T-cell (primary cell): ENCODE data around the gene NSD1. TPM values are rescaled to one million over a fixed set of nuclear protein-coding genes. Genes with fewer than 3 reads are reported as not detected.
"Not testable (repeated sequence)": the region's sequence is repeated elsewhere in the genome, so short reads cannot be mapped to it uniquely, and the experiment has no call there.

ENCODE experiments used
- ATAC-seq, 4 experiments: fragments of 200-7000 bp in 3 of 4; fragments of 150-1000 bp in 1 of 4; cut with Tn5 transposase; replicated peaks in 1 of 4; 1 replicate in 3 of 4; 2 replicates in 1 of 4; pipeline ENCODE4 v1.10.0; 2021; ENCODE audit warnings: moderate library complexity in 3 of 4, mild to moderate bottlenecking in 2 of 4, moderate number of reproducible peaks in 1 of 4
- CTCF ChIA-PET, 2 donors: fragments of 300-600 bp; sonication (Branson Sonifier 250); formaldehyde crosslinking; loops; one replicate each; lab custom pipeline; 2022; ENCODE audit warnings: antibody characterized with exemption in 2 of 2; lab: Charles Lee
- POLR2A ChIA-PET, 2 donors: fragments of 300-600 bp; sonication (Branson Sonifier 250); formaldehyde crosslinking; loops; one replicate each; lab custom pipeline; 2022; ENCODE audit warnings: antibody characterized with exemption in 2 of 2; lab: Charles Lee
- DNase-seq, 35 experiments: peaks; one replicate each; pipeline versions ENCODE4 v3.0.0 to v3.0.0-alpha.2; 2013 to 2023
- H3K27ac ChIP-seq: one replicate; pipeline ENCODE4 v1.5.1; 2013; ENCODE audit warnings: low read length
- H3K27me3 ChIP-seq, 2 experiments: replicated peaks in 1 of 2; 1 replicate in 1 of 2; 2 replicates in 1 of 2; pipeline versions ENCODE4 v1.6.1 to v1.7.0; 2013; ENCODE audit warnings: low read length in 1 of 2, mixed read lengths in 1 of 2; ENCODE audit not compliant: control insufficient read depth in 2 of 2, insufficient read depth in 2 of 2; ENCODE audit errors: extremely low read depth in 1 of 2
- H3K36me3 ChIP-seq, 2 donors: 1 replicate in 1 of 2; 2 replicates in 1 of 2; pipeline versions ENCODE4 v1.6.1 to v1.7.0; 2013; ENCODE audit warnings: low read length in 1 of 2; ENCODE audit not compliant: control insufficient read depth in 2 of 2, insufficient read depth in 1 of 2; ENCODE audit errors: extremely low read depth in 1 of 2
- H3K4me1 ChIP-seq, 2 experiments: 1 replicate in 1 of 2; 2 replicates in 1 of 2; pipeline versions ENCODE4 v1.6.1 to v1.7.0; 2013; ENCODE audit warnings: low read length in 2 of 2, mixed read lengths in 1 of 2; ENCODE audit not compliant: insufficient read depth in 2 of 2, control insufficient read depth in 1 of 2; ENCODE audit errors: extremely low read depth in 1 of 2
- H3K4me3 ChIP-seq, 2 donors: 1 replicate in 1 of 2; 2 replicates in 1 of 2; pipeline versions ENCODE4 v1.5.1 to v1.7.0; 2013; ENCODE audit warnings: mild to moderate bottlenecking in 2 of 2, low read length in 1 of 2, moderate library complexity in 1 of 2; ENCODE audit not compliant: control insufficient read depth in 1 of 2; ENCODE audit errors: extremely low read depth in 1 of 2
- H3K9me3 ChIP-seq: 2 replicates; pipeline ENCODE4 v1.7.0; 2013
- H3K27ac Mint-ChIP-seq, 2 donors: one replicate each; pipeline ENCODE4 v1.8.0; 2020 to 2021; ENCODE audit warnings: mild to moderate bottlenecking in 2 of 2, mixed read lengths in 2 of 2
- H3K27me3 Mint-ChIP-seq, 2 donors: one replicate each; pipeline ENCODE4 v1.8.0; 2021 to 2022; ENCODE audit warnings: mixed read lengths in 2 of 2
- H3K36me3 Mint-ChIP-seq: one replicate; pipeline ENCODE4 v1.8.0; 2021; ENCODE audit warnings: mixed read lengths
- H3K4me1 Mint-ChIP-seq, 3 donors: one replicate each; pipeline ENCODE4 v1.8.0; 2020 to 2022; ENCODE audit warnings: mixed read lengths in 3 of 3, mild to moderate bottlenecking in 1 of 3
- H3K4me3 Mint-ChIP-seq, 3 donors: one replicate each; pipeline ENCODE4 v1.8.0; 2020 to 2022; ENCODE audit warnings: mild to moderate bottlenecking in 3 of 3, mixed read lengths in 3 of 3, moderate library complexity in 3 of 3
- H3K9me3 Mint-ChIP-seq, 3 donors: one replicate each; pipeline ENCODE4 v1.8.0; 2020 to 2022; ENCODE audit warnings: mixed read lengths in 3 of 3
- WGBS: methylation state at CpG from one replicate; pipeline ENCODE4 v1.1.5; 2013; ENCODE audit warnings: missing lambda C conversion rate; ENCODE audit not compliant: insufficient coverage; 5-methylcytosine and 5-hydroxymethylcytosine counted together
- total RNA-seq, 35 experiments: library from RNA in 6 of 35; stranded (reverse) in 6 of 35; fragments of 120-200 nt in 1 of 35; gene quantifications; one replicate each; pipeline versions ENCODE4 v1.2.1 to v1.2.4 and lab custom pipeline; 2013 to 2026

The NSD1 gene
- total RNA-seq, 5 donors from 2014 or later (not counting 1 experiment from before 2014, with no cell fraction given) = 89.5 to 113 (median 103) TPM

DNA sequence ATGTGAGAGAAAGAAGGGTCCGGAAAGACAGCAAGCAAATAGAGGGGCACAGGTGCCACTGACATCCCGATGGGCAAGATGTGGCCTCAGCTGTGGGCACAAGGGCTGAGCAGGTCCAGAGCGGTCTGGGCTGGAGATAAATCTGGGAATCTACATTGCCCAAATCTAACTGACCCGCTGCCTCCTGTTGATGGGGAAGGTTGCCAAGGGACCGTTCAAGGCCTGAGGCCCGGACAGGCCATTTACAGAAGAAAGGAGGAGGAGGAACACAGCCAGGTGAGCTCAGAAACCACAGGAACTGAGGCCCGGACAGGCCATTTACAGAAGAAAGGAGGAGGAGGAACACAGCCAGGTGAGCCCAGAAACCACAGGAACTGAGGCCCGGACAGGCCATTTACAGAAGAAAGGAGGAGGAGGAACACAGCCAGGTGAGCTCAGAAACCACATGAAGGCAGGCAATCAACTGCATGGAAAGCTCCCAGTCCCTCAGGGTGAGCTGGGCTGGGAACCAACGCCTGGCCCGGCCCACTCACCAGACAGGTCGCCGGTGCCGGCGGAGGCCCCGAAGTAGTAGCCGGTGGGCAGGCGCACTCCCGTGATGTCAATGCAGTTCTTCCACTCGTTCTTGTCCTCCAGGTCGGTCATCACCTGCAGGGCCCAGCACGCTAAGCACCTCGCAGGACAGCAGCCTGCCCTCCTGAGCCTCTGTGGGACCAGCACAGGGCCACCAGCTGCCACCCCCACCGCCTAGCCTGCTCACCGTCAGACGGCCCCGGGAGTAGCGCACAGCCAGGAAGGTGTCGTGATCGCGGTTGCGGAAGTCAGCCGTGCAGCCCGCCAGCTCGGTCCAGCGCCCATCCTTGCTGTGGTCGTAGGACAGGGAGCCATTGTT is 203.3 kb downstream of the NSD1 start:
- Mint-ChIP-seq H3K4me3 (no peak overlapping the region), H3K27me3 (no peaks in the 10 kb centered on the region), H3K4me1 (peaks cover 10 to 21% (median 19%) of the 10 kb centered on the region in 3 donors), H3K36me3 (peaks cover 47% of the 10 kb centered on the region), H3K9me3 (peaks cover 0 to 7% (median 0%) of the 10 kb centered on the region in 3 donors), H3K27ac (no peak overlapping the region)
- no peak for ATAC-seq
- Histone ChIP-seq H3K36me3 (peaks cover 34 to 84% of the 10 kb centered on the region in 2 donors), H3K4me3 (no peak overlapping the region), H3K9me3 (no peaks in the 10 kb centered on the region), H3K4me1 (peaks cover 0 to 18% of the 10 kb centered on the region in 2 experiments), H3K27ac (no peak overlapping the region), H3K27me3 (no peaks in the 10 kb centered on the region)
- no peak for DNase-seq
- CTCF ChIA-PET = no interaction called here
- 96% methylated on average over 31 of the region's 36 CpGs for WGBS
- POLR2A ChIA-PET = interaction anchor here in 1 of 2 donors (0.6 kb wide), 1 partner anchor 10 kb away, joined by 3 read pairs; no protein-coding TSS in a partner anchor

DNA sequence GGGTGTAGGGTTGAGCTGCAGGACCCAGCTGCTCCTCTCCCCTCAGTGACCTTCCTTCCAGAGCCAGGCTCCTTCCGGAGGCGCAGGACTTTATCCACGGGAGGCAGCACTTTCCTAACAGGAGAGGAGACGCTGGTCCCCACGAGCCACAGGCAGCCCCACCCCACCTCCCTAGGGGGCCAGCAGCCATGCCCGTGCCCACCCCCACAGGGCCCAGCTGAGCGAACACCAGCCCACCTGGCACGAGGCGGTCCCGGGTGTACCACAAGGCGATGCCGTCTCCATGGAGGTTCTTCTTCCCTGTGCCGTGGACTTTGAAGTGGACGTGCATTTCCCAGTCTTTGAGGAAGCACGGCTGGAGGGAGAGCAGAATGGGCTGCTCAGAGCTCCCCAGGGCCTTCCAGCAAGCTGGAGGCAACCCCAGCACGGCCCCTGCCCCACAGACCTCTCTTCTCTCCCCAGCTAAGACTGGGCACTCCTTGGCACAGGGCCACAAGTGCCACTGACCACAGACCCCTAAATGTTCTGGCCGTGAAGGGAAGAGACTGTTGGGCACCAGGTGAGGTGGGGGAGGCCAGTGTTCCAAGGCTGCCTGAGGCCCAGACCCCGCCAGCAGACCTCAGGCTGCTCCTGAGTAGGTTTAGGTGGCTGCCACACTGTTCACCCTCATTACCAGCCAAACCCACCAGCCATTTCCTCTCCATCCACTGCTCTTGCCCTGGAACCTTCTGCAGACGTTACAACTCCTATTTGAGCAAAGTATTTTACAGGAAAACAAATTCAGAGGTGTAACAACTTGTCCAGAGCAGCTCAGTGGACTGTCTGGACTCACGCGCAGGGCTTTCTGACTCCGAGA is 204.9 kb downstream of the NSD1 start:
- peaks cover 0 to 15% of the 10 kb centered on the region in 2 experiments for H3K4me1 ChIP-seq
- Mint-ChIP-seq H3K27me3 (no peaks in the 10 kb centered on the region), H3K9me3 (peaks cover 0 to 7% (median 0%) of the 10 kb centered on the region in 3 donors), H3K36me3 (peaks cover 49% of the 10 kb centered on the region), H3K4me1 (peaks cover 13 to 23% (median 23%) of the 10 kb centered on the region in 3 donors), H3K27ac (no peak overlapping the region), H3K4me3 (no peak overlapping the region)
- H3K4me3 ChIP-seq = no peak overlapping the region
- ChIA-PET POLR2A (interaction anchor here in 1 of 2 donors (0.5 kb wide), 1 partner anchor 18 kb away, joined by 3 read pairs; no protein-coding TSS in a partner anchor), CTCF (interaction anchor here in 1 of 2 donors (0.6 kb wide), 1 partner anchor 160 kb away, joined by 3 read pairs; no protein-coding TSS in a partner anchor)
- no peaks in the 10 kb centered on the region for H3K27me3 ChIP-seq
- DNase-seq (no peak), ATAC-seq (no peak)
- no peaks in the 10 kb centered on the region for H3K9me3 ChIP-seq
- peak overlapping the region; percentile 21 for H3K27ac ChIP-seq
- 95% methylated on average over 9 of the region's 22 CpGs for WGBS
- peaks cover 24 to 77% of the 10 kb centered on the region in 2 donors for H3K36me3 ChIP-seq

DNA sequence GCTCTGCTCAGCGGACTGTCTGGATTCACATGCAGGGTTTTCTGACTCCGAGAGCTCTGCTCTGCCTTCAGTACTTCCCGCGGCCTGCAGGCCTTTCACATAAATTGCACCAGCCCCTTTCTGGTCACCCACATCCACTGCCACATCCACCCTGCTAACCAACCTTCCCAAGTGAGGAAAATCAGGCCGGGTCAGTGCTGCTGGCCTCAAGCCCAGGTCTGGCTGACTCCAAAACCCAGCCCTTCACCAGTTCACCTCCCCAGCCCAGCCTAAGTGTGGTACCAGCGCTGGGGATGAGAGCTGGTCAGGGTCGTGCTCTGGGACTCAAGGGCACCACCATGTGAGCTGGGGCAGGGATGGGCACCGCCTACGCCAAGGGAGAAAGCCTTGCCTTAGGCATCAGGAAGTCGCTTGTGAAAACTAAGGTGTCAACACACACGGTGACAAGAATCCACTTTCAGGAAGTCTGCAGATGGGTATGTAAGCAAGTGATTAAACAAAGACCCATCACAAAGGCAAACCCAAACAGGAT is 205.6 kb downstream of the NSD1 start:
- peak in 1 of 35 experiments; percentile 17 for DNase-seq
- Histone ChIP-seq H3K4me1 (peaks cover 0 to 15% of the 10 kb centered on the region in 2 experiments), H3K27me3 (no peaks in the 10 kb centered on the region), H3K9me3 (no peaks in the 10 kb centered on the region), H3K36me3 (peaks cover 24 to 72% of the 10 kb centered on the region in 2 donors), H3K27ac (peak overlapping the region; percentile 21), H3K4me3 (no peak overlapping the region)
- peaks cover 0 to 7% (median 0%) of the 10 kb centered on the region in 3 donors for H3K9me3 Mint-ChIP-seq
- POLR2A ChIA-PET = no interaction called here
- peak overlapping the region in 1 of 2 donors; percentile 63 for H3K27ac Mint-ChIP-seq
- H3K36me3 Mint-ChIP-seq = peaks cover 46% of the 10 kb centered on the region
- H3K4me3 Mint-ChIP-seq = no peak overlapping the region
- CTCF ChIA-PET = interaction anchor here in 1 of 2 donors (0.6 kb wide), 1 partner anchor 159 kb away, joined by 3 read pairs; no protein-coding TSS in a partner anchor
- no peaks in the 10 kb centered on the region for H3K27me3 Mint-ChIP-seq
- H3K4me1 Mint-ChIP-seq = peaks cover 17 to 25% (median 23%) of the 10 kb centered on the region in 3 donors
- ATAC-seq = no peak
- WGBS = 77% methylated on average over 9 of the region's 11 CpGs

DNA sequence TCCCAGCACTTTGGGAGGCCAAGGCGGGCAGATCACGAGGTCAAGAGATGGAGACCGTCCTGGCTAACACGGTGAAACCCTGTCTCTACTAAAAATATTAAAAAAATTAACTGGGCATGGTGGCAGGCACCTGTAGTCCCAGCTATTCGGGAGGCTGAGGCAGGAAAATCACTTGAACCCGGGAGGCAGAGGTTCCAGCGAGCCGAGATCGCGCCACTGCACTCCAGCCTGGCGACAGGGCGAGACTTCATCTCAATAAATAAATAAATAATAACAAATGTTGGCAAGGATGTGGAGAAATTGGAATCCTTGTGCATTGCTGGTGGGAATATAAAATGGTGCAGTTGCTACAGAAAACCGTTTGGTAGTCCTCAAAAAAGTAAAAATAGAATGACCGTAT is 209.4 kb downstream of the NSD1 start:
- CTCF ChIA-PET = not testable (repeated sequence)
- 100% methylated on average over 6 of the region's 14 CpGs for WGBS

DNA sequence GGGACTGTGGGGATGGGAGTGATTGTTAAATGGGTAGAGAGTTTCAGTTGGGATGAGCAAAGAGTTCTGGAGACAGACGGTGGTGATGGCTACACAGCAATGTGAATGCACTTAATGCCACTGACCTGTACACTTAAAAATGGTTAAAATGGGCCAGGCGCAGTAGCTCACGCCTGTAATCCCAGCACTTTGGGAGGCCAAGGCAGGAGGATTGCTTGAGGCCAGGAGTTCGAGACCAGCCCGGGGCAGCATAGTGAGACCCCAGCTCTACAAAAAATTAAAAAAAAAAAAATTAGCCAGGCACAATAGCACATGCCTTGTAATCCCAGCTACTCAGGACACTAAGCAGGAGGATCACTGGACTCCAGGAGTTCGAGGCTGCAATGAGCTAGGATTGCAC is 210.2 kb downstream of the NSD1 start:
- Histone ChIP-seq H3K9me3 (no peaks in the 10 kb centered on the region), H3K36me3 (peaks cover 5 to 50% of the 10 kb centered on the region in 2 donors), H3K27ac (no peak overlapping the region), H3K4me3 (no peak overlapping the region), H3K4me1 (peaks cover 2 to 25% of the 10 kb centered on the region in 2 experiments), H3K27me3 (no peaks in the 10 kb centered on the region)
- DNase-seq = no peak
- WGBS = 94% methylated on average over 3 of the region's 6 CpGs
- ChIA-PET POLR2A (no interaction called here), CTCF (interaction anchor here in 1 of 2 donors (0.6 to 0.7 kb wide), 2 partner anchors 18 to 40 kb away, joined by 3 to 7 read pairs; partner anchors contain the start of genes PRELID1 and RAB24)
- no peak for ATAC-seq
- H3K36me3 Mint-ChIP-seq = peaks cover 32% of the 10 kb centered on the region
- H3K4me3 Mint-ChIP-seq = no peak overlapping the region
- H3K27ac Mint-ChIP-seq = no peak overlapping the region
- H3K4me1 Mint-ChIP-seq = peaks cover 29 to 47% (median 45%) of the 10 kb centered on the region in 3 donors
- H3K27me3 Mint-ChIP-seq = no peaks in the 10 kb centered on the region
- peaks cover 0 to 7% (median 0%) of the 10 kb centered on the region in 3 donors for H3K9me3 Mint-ChIP-seq

More for the DNA sequence above, 209.4 kb downstream of the NSD1 start:
- POLR2A ChIA-PET, H3K9me3 ChIP-seq, H3K27me3 ChIP-seq, H3K4me3 ChIP-seq, DNase-seq, H3K4me3 Mint-ChIP-seq, H3K27me3 Mint-ChIP-seq, H3K27ac ChIP-seq, H3K9me3 Mint-ChIP-seq, H3K27ac Mint-ChIP-seq, ATAC-seq: not testable (repeated sequence)
- Mint-ChIP-seq H3K4me1 (peaks cover 29 to 46% (median 44%) of the 10 kb centered on the region in 3 donors), H3K36me3 (peaks cover 32% of the 10 kb centered on the region)
- Histone ChIP-seq H3K36me3 (peaks cover 8 to 56% of the 10 kb centered on the region in 2 donors), H3K4me1 (peaks cover 2 to 26% of the 10 kb centered on the region in 2 experiments)
